CD4-positive, CD25-positive, alpha-beta regulatory T cell (primary cell): Measurements from ENCODE around the gene ZNF629. TPM values are rescaled to one million over a fixed set of nuclear protein-coding genes. Genes with fewer than 3 reads are reported as not detected.
"Not testable (repeated sequence)": the region's sequence is repeated elsewhere in the genome, so short reads cannot be mapped to it uniquely, and the experiment has no call there.

Experiments used
- ATAC-seq, 2 donors: fragments of 150-1000 bp; cut with Tn5 transposase; one replicate each; pipeline ENCODE4 v1.10.0; 2021; ENCODE audit warnings: low read depth in 2 of 2, moderate number of reproducible peaks in 2 of 2, moderate library complexity in 1 of 2
- DNase-seq, 3 donors: peaks; one replicate each; pipeline versions ENCODE4 v3.0.0 to v3.0.0-alpha.2; 2012 to 2022; ENCODE audit warnings: mixed read lengths in 1 of 3
- H3K27ac ChIP-seq: one replicate; pipeline ENCODE4 v1.7.0; 2013; ENCODE audit warnings: mild to moderate bottlenecking, low read length; ENCODE audit not compliant: insufficient read depth, poor library complexity, severe bottlenecking
- H3K27me3 ChIP-seq: one replicate; pipeline ENCODE4 v1.7.0; 2013; ENCODE audit warnings: low read length; ENCODE audit not compliant: control insufficient read depth, insufficient read depth
- H3K36me3 ChIP-seq: one replicate; pipeline ENCODE4 v1.7.0; 2013; ENCODE audit warnings: mild to moderate bottlenecking, low read length, moderate library complexity; ENCODE audit not compliant: control insufficient read depth, insufficient read depth
- H3K4me1 ChIP-seq: 2 replicates; pipeline ENCODE4 v1.7.0; 2013; ENCODE audit warnings: mild to moderate bottlenecking, low read length; ENCODE audit not compliant: insufficient read depth, control insufficient read depth, poor library complexity, severe bottlenecking
- H3K4me3 ChIP-seq: one replicate; pipeline ENCODE4 v1.7.0; 2013; ENCODE audit warnings: low read depth, mild to moderate bottlenecking, low read length, moderate library complexity
- H3K9me3 ChIP-seq, 2 experiments: 1 replicate in 1 of 2; 2 replicates in 1 of 2; pipeline ENCODE4 v1.7.0; 2013; ENCODE audit warnings: low read length in 2 of 2, mild to moderate bottlenecking in 1 of 2, moderate library complexity in 1 of 2; ENCODE audit not compliant: control insufficient read depth in 2 of 2
- H3K27ac Mint-ChIP-seq, 3 donors: one replicate each; pipeline ENCODE4 v1.8.0; 2020 to 2022; ENCODE audit warnings: mild to moderate bottlenecking in 3 of 3, mixed read lengths in 3 of 3, moderate library complexity in 2 of 3
- H3K27me3 Mint-ChIP-seq: one replicate; pipeline ENCODE4 v1.8.0; 2022; ENCODE audit warnings: mild to moderate bottlenecking, mixed read lengths
- H3K36me3 Mint-ChIP-seq: one replicate; pipeline ENCODE4 v1.8.0; 2020; ENCODE audit warnings: mixed read lengths
- H3K4me1 Mint-ChIP-seq, 4 donors: one replicate each; pipeline ENCODE4 v1.8.0; 2020 to 2022; ENCODE audit warnings: mixed read lengths in 4 of 4, mild to moderate bottlenecking in 1 of 4
- H3K4me3 Mint-ChIP-seq, 4 donors: one replicate each; pipeline ENCODE4 v1.8.0; 2020 to 2022; ENCODE audit warnings: mild to moderate bottlenecking in 4 of 4, mixed read lengths in 4 of 4, moderate library complexity in 3 of 4
- H3K9me3 Mint-ChIP-seq, 7 donors: one replicate each; pipeline ENCODE4 v1.8.0; 2020 to 2022; ENCODE audit warnings: mixed read lengths in 7 of 7, mild to moderate bottlenecking in 3 of 7, moderate library complexity in 2 of 7
- polyA plus RNA-seq, 4 donors: library from polyadenylated mRNA; unstranded; fragments of 300-500 nt; fragmentation: Illumina TruSeq; gene quantifications; one replicate each; pipeline ENCODE4 v1.2.3, GENCODE V29; 2021
- total RNA-seq: library from RNA; stranded (reverse); gene quantifications from one replicate; pipeline ENCODE4 v1.2.3, GENCODE V29; 2022

ZNF629 gene
- total RNA-seq (0.49 TPM), polyA plus RNA-seq (under 1 TPM; 0.23 to 0.79 (median 0.39) TPM)

DNA sequence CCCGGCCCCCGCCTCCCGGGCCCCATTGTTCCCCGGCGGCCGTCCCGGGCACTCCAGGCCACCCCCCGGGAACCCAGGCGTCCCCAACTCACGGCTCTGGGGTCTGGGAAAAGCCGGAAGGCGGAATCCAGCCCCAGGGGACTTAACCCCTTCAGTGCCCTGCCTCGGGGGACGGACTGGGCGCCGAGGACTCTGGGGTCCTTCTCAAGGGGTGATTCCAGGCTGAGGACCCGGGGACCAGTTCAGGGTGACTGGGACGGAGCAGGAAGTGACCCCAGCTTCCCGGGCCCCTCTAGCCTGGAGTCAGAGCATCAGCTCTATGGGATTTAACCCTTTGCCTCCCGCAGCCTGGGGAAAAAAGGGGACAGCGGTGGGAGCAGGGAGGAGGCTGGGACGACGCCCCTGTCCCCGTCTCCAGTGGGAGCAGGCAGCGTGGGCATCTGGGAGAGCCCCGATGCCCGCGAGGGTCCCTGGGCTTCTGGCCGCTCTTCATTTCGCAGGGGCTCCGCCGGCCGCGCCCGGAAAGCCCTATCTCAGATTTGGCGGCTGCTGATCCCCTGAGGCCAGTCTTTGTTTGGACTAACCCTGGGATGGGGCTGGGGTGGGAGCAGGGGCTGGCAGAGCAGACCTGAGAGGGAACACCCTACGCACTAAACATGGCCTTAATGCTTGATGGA lies at the start of gene ZNF629:
TSS of gene ZNF629 (minus strand) at position 270 of the 677 bp plus-strand sequence. CDS start 2,723 bp downstream, outside the sequence.
- H3K36me3 Mint-ChIP-seq, result no peaks in the 10 kb centered on the region
- DNase-seq (no peak), ATAC-seq (peak; percentile 26 to 40)
- H3K27ac Mint-ChIP-seq, result peak within 1 kb of the TSS; percentile 41 to 78 (median 62)
- no peaks in the 10 kb centered on the region for H3K9me3 Mint-ChIP-seq
- peaks cover 41% of the 10 kb centered on the region for H3K27me3 Mint-ChIP-seq
- no peak within 1 kb of the TSS for H3K27ac ChIP-seq
- H3K4me1 Mint-ChIP-seq, result peaks cover 0 to 16% (median 7%) of the 10 kb centered on the region in 4 donors
- no peaks in the 10 kb centered on the region for H3K36me3 ChIP-seq
- no peaks in the 10 kb centered on the region for H3K9me3 ChIP-seq
- H3K4me1 ChIP-seq, result peaks cover 16% of the 10 kb centered on the region
- H3K27me3 ChIP-seq, result peaks cover 7% of the 10 kb centered on the region
- peak within 1 kb of the TSS; percentile 32 for H3K4me3 ChIP-seq
- H3K4me3 Mint-ChIP-seq, result peak within 1 kb of the TSS; percentile 41 to 86 (median 84)

DNA sequence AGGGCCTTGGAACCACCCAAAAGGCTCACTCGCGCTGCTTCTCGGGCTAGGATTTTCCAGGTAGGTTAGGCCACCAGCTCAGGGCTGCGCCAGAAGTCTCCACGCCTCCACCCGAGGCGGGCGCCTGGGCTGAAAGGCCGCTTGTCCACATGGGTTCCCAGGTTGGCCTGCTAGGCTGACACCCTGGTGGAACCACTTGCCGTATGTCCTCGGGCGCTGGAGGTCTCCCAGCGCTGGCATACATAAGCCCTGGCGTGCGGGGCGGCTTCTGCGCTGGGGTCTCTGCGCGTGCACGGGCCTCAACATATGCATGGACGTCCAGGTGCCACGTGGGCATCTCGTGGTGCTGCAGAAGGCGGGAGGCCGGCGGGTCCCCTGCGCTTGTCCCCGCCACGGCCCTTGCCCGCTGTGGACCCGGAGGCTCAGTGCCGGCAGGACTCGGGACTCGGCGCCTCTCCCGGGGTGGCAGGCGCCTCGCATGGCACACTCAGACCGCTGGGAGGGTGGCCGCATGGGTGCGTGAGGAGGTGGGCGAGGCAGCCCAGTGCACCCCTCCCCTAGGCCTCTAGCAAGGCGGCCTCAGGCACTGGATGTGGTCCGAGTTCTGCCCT lies 47.2 kb upstream of the ZNF629 start:
- no peaks in the 10 kb centered on the region for H3K4me1 Mint-ChIP-seq
- no peaks in the 10 kb centered on the region for H3K9me3 Mint-ChIP-seq
- H3K4me3 ChIP-seq, result no peak overlapping the region
- H3K27me3 ChIP-seq, result no peaks in the 10 kb centered on the region
- peaks cover 3% of the 10 kb centered on the region for H3K36me3 Mint-ChIP-seq
- no peak for ATAC-seq
- no peak overlapping the region for H3K4me3 Mint-ChIP-seq
- H3K27ac Mint-ChIP-seq, result no peak overlapping the region
- peaks cover 6% of the 10 kb centered on the region for H3K27me3 Mint-ChIP-seq
- H3K36me3 ChIP-seq, result no peaks in the 10 kb centered on the region
- H3K9me3 ChIP-seq, result no peaks in the 10 kb centered on the region
- no peaks in the 10 kb centered on the region for H3K4me1 ChIP-seq
- no peak overlapping the region for H3K27ac ChIP-seq
- no peak for DNase-seq

DNA sequence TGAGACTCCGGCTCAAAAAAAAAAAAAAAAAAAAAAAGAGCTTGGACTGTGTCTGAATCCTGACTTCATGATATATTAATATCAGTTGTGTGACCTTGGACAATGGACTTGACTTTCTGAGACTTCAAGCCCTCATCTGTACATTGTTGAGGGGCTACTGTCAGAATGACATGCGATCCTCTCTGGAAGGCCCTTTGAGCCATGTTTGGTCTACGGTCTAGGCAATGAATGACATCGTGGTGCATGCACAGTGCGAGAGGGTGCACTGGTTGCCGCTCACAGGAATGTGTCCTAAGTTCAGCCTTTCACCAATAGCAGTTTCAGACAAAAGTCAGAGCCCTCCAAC lies 43.0 kb upstream of the ZNF629 start:
- peaks cover under 1% of the 10 kb centered on the region for H3K36me3 Mint-ChIP-seq
- no peak overlapping the region for H3K27ac ChIP-seq
- no peaks in the 10 kb centered on the region for H3K9me3 ChIP-seq
- no peak overlapping the region for H3K4me3 Mint-ChIP-seq
- ATAC-seq (no peak), DNase-seq (no peak)
- H3K4me3 ChIP-seq, result no peak overlapping the region
- H3K4me1 ChIP-seq, result no peaks in the 10 kb centered on the region
- no peaks in the 10 kb centered on the region for H3K4me1 Mint-ChIP-seq
- peaks cover 14% of the 10 kb centered on the region for H3K27me3 Mint-ChIP-seq
- H3K27me3 ChIP-seq, result no peaks in the 10 kb centered on the region
- peaks cover 0 to 2% (median 0%) of the 10 kb centered on the region in 7 donors for H3K9me3 Mint-ChIP-seq
- no peaks in the 10 kb centered on the region for H3K36me3 ChIP-seq
- H3K27ac Mint-ChIP-seq, result no peak overlapping the region

DNA sequence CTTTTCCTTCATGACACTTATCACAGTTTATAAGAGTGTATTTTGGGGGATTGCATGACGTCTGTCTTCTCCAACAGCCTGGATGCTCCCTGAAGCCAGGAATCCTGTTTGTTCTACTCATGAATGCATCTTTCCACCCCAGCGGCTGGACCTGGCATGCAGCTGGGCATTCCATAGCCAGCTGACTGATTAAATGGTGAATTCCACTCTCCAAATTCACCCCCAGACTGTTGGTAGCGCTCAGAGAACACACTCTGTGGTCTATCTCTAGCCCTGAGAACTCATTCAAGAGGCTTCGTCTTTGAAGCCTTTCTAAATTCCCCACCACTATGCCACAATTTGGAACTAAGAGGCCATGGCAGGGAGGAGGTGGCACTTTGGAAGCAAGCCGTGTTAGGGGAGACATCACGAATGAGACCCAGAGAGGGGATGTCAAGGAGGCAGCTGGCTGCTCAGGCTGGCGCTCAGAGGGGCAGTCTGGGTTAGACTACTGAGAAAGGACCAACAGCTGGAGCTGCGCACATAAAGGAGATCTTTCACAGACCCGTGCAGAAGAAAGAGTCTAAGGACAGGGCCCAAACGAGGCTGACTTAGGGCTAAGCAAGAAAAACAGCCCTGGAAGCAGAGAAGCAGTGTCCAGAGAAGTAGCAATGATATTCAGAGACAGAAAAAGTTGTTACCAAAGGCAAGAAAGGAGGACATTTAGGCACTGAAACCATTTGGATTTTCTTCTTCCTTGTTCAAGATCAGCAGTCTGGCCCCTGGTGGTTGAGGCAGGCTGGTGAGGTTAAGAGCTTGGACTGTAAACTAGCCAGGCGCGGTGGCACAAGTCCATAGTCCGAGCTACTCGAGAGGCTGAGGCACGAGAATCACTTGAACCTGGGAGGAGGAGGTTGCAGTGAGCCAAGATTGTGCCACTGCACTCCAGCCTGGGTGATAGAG lies 42.4 kb upstream of the ZNF629 start:
- Histone ChIP-seq H3K9me3 (no peaks in the 10 kb centered on the region), H3K27ac (no peak overlapping the region), H3K27me3 (no peaks in the 10 kb centered on the region), H3K4me3 (no peak overlapping the region), H3K36me3 (no peaks in the 10 kb centered on the region), H3K4me1 (no peaks in the 10 kb centered on the region)
- Mint-ChIP-seq H3K36me3 (no peaks in the 10 kb centered on the region), H3K4me1 (no peaks in the 10 kb centered on the region), H3K9me3 (peaks cover 0 to 2% (median 0%) of the 10 kb centered on the region in 7 donors), H3K4me3 (no peak overlapping the region), H3K27me3 (peaks cover 14% of the 10 kb centered on the region), H3K27ac (no peak overlapping the region)
- no peak for ATAC-seq
- no peak for DNase-seq

DNA sequence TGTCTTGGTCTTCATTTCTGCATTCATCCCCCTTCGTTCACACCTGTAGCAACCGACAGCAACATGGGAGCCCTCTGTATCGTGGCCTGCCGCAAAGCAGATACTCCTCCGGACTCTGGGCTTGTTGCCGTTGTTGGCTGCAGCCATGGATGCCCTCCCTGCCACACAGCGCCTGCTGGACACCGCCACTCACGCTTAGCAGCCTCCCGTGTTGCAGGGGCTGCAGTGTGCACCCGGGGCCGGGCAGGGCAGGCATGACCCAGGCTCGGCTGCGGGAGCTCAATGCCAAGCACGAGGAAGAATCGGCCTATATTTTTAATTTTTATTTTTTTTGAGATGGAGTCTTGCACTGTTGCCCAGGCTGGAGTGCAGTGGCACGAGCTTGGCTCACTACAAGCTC lies 34.9 kb upstream of the ZNF629 start:
- Histone ChIP-seq H3K4me3 (no peak overlapping the region), H3K9me3 (no peaks in the 10 kb centered on the region), H3K36me3 (no peaks in the 10 kb centered on the region), H3K27ac (no peak overlapping the region), H3K27me3 (no peaks in the 10 kb centered on the region), H3K4me1 (no peaks in the 10 kb centered on the region)
- Mint-ChIP-seq H3K27me3 (peaks cover 9% of the 10 kb centered on the region), H3K4me3 (no peak overlapping the region), H3K9me3 (peaks cover 0 to 1% (median 0%) of the 10 kb centered on the region in 7 donors), H3K27ac (no peak overlapping the region), H3K4me1 (no peaks in the 10 kb centered on the region), H3K36me3 (no peaks in the 10 kb centered on the region)
- DNase-seq, result no peak
- ATAC-seq, result no peak

DNA sequence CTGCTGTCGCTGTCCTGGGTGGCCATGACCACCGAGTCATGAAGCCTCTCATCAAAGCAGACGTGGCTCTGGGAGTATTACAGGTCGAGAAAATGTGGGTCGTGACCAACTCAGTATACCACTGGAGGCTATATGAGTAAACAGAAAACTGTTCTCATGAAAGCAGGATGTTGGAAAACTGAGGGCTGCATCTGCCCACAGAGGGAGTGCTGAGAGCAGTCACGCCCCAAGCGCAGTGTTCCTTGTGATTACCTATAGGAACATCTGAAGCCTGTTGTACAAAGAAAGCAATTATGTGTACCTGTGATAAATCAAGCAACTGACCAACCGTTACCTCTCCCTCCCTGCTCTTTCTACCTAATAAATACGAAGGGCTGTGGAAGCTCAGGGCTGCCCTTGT lies 34.4 kb upstream of the ZNF629 start:
- not testable (repeated sequence) for H3K27me3 Mint-ChIP-seq, H3K4me1 ChIP-seq, H3K4me1 Mint-ChIP-seq, H3K4me3 ChIP-seq, H3K4me3 Mint-ChIP-seq, H3K36me3 ChIP-seq, ATAC-seq, H3K9me3 Mint-ChIP-seq, H3K27ac ChIP-seq, H3K9me3 ChIP-seq, H3K27me3 ChIP-seq, H3K27ac Mint-ChIP-seq, DNase-seq, H3K36me3 Mint-ChIP-seq

DNA sequence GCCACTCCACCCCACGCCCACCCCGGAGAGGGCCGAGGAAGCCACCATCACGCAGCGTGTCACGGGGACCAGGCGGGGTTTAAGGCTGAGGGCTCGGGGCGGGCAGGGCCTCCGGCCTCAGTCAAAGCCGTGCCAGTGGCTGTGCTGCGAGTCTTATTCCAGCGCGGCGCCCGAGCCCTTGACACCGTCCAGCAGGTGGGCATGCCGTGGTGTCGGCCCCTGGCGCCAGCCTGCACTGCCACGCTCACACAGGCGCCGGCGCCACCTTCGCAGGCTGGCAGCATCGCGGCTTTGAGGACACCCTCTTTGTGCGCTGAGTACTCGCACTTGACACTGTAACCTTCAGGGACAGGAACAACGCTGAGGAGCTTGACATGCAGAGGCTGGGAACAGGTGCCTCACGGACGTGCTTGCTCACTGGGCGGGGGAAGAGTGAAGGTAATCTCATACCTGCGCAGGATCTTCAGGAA lies 34.0 kb upstream of the ZNF629 start:
- Histone ChIP-seq H3K27me3 (no peaks in the 10 kb centered on the region), H3K36me3 (no peaks in the 10 kb centered on the region), H3K4me3 (no peak overlapping the region), H3K27ac (no peak overlapping the region), H3K4me1 (no peaks in the 10 kb centered on the region), H3K9me3 (no peaks in the 10 kb centered on the region)
- Mint-ChIP-seq H3K4me1 (no peaks in the 10 kb centered on the region), H3K27me3 (peaks cover 7% of the 10 kb centered on the region), H3K9me3 (peaks cover 0 to 1% (median 0%) of the 10 kb centered on the region in 7 donors), H3K27ac (no peak overlapping the region), H3K36me3 (no peaks in the 10 kb centered on the region), H3K4me3 (no peak overlapping the region)
- no peak for ATAC-seq
- no peak for DNase-seq
